B cell (primary cell): ENCODE data around the gene C5. TPM values are rescaled to one million over a fixed set of nuclear protein-coding genes. Genes with fewer than 3 reads are reported as not detected.

Source experiments
- ATAC-seq: fragments of 200-7000 bp; cut with Tn5 transposase; one replicate; pipeline ENCODE4 v1.10.0; 2021; ENCODE audit warnings: low read depth, mild to moderate bottlenecking, moderate number of reproducible peaks, moderate library complexity
- CTCF ChIA-PET: fragments of 350-600 bp; sonication (Branson Sonifier 250); formaldehyde crosslinking; loops from one replicate; lab custom pipeline; 2021; ENCODE audit warnings: antibody characterized with exemption, inconsistent platforms; lab: Charles Lee
- POLR2A ChIA-PET: fragments of 350-600 bp; sonication (Branson Sonifier 250); formaldehyde crosslinking; loops from one replicate; lab custom pipeline; 2021; ENCODE audit warnings: antibody characterized with exemption; lab: Charles Lee
- DNase-seq: peaks from one replicate; pipeline ENCODE4 v3.0.0; 2013
- H2AFZ ChIP-seq: 2 replicates; pipeline ENCODE4 v1.6.1; 2012; ENCODE audit warnings: mild to moderate bottlenecking, low read depth, low read length; ENCODE audit not compliant: insufficient read depth, poor library complexity, severe bottlenecking
- H3K27ac ChIP-seq, 2 donors: 1 replicate in 1 of 2; 2 replicates in 1 of 2; pipeline ENCODE4 v1.5.1; 2012 to 2013; ENCODE audit warnings: low read length in 2 of 2, mild to moderate bottlenecking in 2 of 2, moderate library complexity in 1 of 2
- H3K27me3 ChIP-seq, 4 experiments: fragments of 200-600 bp in 1 of 4; sonication (generic) in 1 of 4; replicated peaks in 1 of 4; 1 replicate in 2 of 4; 2 replicates in 2 of 4; pipeline versions ENCODE4 v1.6.1 to v1.7.0; 2013 to 2016; ENCODE audit warnings: low read length in 3 of 4, mild to moderate bottlenecking in 2 of 4, mixed read lengths in 1 of 4, moderate library complexity in 1 of 4; ENCODE audit not compliant: insufficient read depth in 4 of 4, control insufficient read depth in 3 of 4; ENCODE audit errors: control extremely low read depth in 1 of 4
- H3K36me3 ChIP-seq, 2 experiments: replicated peaks in 1 of 2; 1 replicate in 1 of 2; 2 replicates in 1 of 2; pipeline versions ENCODE4 v1.6.1 to v1.7.1; 2013; ENCODE audit warnings: low read length in 1 of 2; ENCODE audit not compliant: insufficient read depth in 2 of 2, control insufficient read depth in 1 of 2; ENCODE audit errors: control extremely low read depth in 1 of 2, extremely low read depth in 1 of 2
- H3K4me1 ChIP-seq, 2 donors: fragments of 200-600 bp in 1 of 2; sonication (generic) in 1 of 2; 1 replicate in 1 of 2; 2 replicates in 1 of 2; pipeline versions ENCODE4 v1.5.1 to v1.6.1; 2013 to 2017; ENCODE audit warnings: low read length in 2 of 2; ENCODE audit not compliant: control insufficient read depth in 2 of 2, insufficient read depth in 2 of 2
- H3K4me2 ChIP-seq: replicated peaks from 2 replicates; pipeline ENCODE3; 2012; ENCODE audit warnings: mild to moderate bottlenecking, low read depth, low read length; ENCODE audit not compliant: poor library complexity, severe bottlenecking
- H3K4me3 ChIP-seq, 5 experiments: fragments of 200-600 bp in 1 of 5; sonication (generic) in 1 of 5; 1 replicate in 3 of 5; 2 replicates in 2 of 5; pipeline versions ENCODE4 v1.5.1 to v1.7.0; 2011 to 2016; ENCODE audit warnings: low read length in 4 of 5, mild to moderate bottlenecking in 4 of 5, low read depth in 2 of 5, control low read depth in 1 of 5, moderate library complexity in 1 of 5; ENCODE audit not compliant: insufficient read depth in 1 of 5; ENCODE audit errors: control extremely low read depth in 1 of 5, extremely low read depth in 1 of 5
- H3K79me2 ChIP-seq: fragments of 200-600 bp; sonication (generic); one replicate; pipeline ENCODE4 v1.6.0; 2016; ENCODE audit warnings: low read length; ENCODE audit not compliant: control insufficient read depth, insufficient read depth
- H3K9ac ChIP-seq: fragments of 200-600 bp; sonication (generic); 2 replicates; pipeline ENCODE4 v1.6.1; 2017; ENCODE audit warnings: mild to moderate bottlenecking, low read length, moderate library complexity
- H3K9me3 ChIP-seq, 3 donors: one replicate each; pipeline versions ENCODE4 v1.6.1 to v1.7.1; 2013; ENCODE audit warnings: low read length in 2 of 3; ENCODE audit not compliant: control insufficient read depth in 2 of 3, insufficient read depth in 1 of 3; ENCODE audit errors: control extremely low read depth in 1 of 3
- H4K20me1 ChIP-seq: 2 replicates; pipeline ENCODE4 v1.6.0; 2012; ENCODE audit warnings: mild to moderate bottlenecking, low read length; ENCODE audit not compliant: insufficient read depth, control insufficient read depth, poor library complexity, severe bottlenecking
- H3K27ac Mint-ChIP-seq: one replicate; pipeline ENCODE4 v1.8.0; 2021; ENCODE audit warnings: mixed read lengths
- H3K27me3 Mint-ChIP-seq: one replicate; pipeline ENCODE4 v1.8.0; 2021; ENCODE audit warnings: mixed read lengths
- H3K4me1 Mint-ChIP-seq: one replicate; pipeline ENCODE4 v1.8.0; 2021; ENCODE audit warnings: mixed read lengths
- H3K4me3 Mint-ChIP-seq: one replicate; pipeline ENCODE4 v1.8.0; 2021; ENCODE audit warnings: mixed read lengths
- H3K9me3 Mint-ChIP-seq: one replicate; pipeline ENCODE4 v1.8.0; 2022; ENCODE audit warnings: mixed read lengths; ENCODE audit not compliant: insufficient read depth
- EZH2 ChIP-seq: IDR thresholded peaks from 2 replicates; pipeline ENCODE4 v1.6.1; 2012; ENCODE audit warnings: borderline replicate concordance, low read depth, mild to moderate bottlenecking, moderate library complexity, low read length; ENCODE audit not compliant: insufficient read depth, poor library complexity, severe bottlenecking
- WGBS: methylation state at CpG from one replicate; pipeline ENCODE4 v1.1.5; 2013; ENCODE audit warnings: missing lambda C conversion rate; ENCODE audit not compliant: insufficient coverage; 5-methylcytosine and 5-hydroxymethylcytosine counted together
- intact Hi-C: fragments of 100-400 bp; cut with micrococcal nuclease; formaldehyde crosslinking; loops from one replicate; pipeline ENCODE4 v1.10.0; 2022
- polyA plus RNA-seq: library from polyadenylated mRNA; depleted of rRNA; stranded (reverse); fragments of >200 nt; gene quantifications from 2 replicates; pipeline ENCODE4 v1.2.3, GENCODE V29; 2012
- total RNA-seq, 2 donors: library from RNA; stranded (reverse); fragments of 120-200 nt in 1 of 2; gene quantifications; 1 replicate in 1 of 2; 2 replicates in 1 of 2; pipeline versions ENCODE4 v1.2.3 to v1.2.4, GENCODE V29; 2013 to 2022
- TF ChIP-seq, protein P1 (sequence below): fragments of 200-600 bp; IDR thresholded peaks from one replicate; pipeline ENCODE4 v1.8.0; 2022; ENCODE audit warnings: antibody characterized with exemption, mild to moderate bottlenecking

C5 gene
- total and polyA plus RNA-seq, 2 donors (not counting 1 experiment from before 2014, with no cell fraction given), result 2.7 to 10.4 TPM

DNA sequence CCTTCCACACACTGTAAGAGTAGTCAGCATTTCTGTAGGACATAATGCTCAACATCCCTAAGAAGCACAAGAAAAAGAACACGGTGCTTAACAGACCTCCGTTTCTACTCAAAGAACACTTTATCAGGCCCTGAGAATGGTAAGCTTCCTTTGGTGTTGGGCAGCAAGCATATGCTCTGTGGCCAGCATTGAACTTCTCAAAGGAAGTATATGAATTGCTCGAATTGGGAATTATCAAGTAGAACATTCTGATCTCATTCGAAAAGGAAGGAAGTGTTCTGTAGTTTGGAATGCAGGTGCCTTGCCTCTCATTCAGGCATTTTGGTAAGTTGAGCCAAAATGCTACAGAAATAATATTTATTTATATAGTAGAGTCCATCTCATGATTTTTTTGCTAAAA is 61.0 kb downstream of the C5 start:
- H3K36me3 ChIP-seq, result no peaks in the 10 kb centered on the region
- intact Hi-C loops, result no loop called here
- Mint-ChIP-seq H3K9me3 (no peaks in the 10 kb centered on the region), H3K4me1 (no peaks in the 10 kb centered on the region), H3K27me3 (no peaks in the 10 kb centered on the region), H3K4me3 (no peak overlapping the region), H3K27ac (no peak overlapping the region)
- H3K4me2 ChIP-seq, result no peak overlapping the region
- no peak overlapping the region for H2AFZ ChIP-seq
- no peaks in the 10 kb centered on the region for H3K27me3 ChIP-seq
- POLR2A ChIA-PET, result no interaction called here
- no peaks in the 10 kb centered on the region for H3K4me1 ChIP-seq
- no peak for TF ChIP-seq EZH2
- TF ChIP-seq, protein P1, sequence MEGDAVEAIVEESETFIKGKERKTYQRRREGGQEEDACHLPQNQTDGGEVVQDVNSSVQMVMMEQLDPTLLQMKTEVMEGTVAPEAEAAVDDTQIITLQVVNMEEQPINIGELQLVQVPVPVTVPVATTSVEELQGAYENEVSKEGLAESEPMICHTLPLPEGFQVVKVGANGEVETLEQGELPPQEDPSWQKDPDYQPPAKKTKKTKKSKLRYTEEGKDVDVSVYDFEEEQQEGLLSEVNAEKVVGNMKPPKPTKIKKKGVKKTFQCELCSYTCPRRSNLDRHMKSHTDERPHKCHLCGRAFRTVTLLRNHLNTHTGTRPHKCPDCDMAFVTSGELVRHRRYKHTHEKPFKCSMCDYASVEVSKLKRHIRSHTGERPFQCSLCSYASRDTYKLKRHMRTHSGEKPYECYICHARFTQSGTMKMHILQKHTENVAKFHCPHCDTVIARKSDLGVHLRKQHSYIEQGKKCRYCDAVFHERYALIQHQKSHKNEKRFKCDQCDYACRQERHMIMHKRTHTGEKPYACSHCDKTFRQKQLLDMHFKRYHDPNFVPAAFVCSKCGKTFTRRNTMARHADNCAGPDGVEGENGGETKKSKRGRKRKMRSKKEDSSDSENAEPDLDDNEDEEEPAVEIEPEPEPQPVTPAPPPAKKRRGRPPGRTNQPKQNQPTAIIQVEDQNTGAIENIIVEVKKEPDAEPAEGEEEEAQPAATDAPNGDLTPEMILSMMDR, result no peak
- CTCF ChIA-PET, result no interaction called here
- no CpG with 5 or more reads among the region's 4 CpGs for WGBS
- no peak for DNase-seq
- H3K79me2 ChIP-seq, result no peaks in the 10 kb centered on the region
- no peaks in the 10 kb centered on the region for H4K20me1 ChIP-seq
- no peak overlapping the region for H3K4me3 ChIP-seq
- ATAC-seq, result no peak
- no peak overlapping the region for H3K9ac ChIP-seq
- no peak overlapping the region for H3K27ac ChIP-seq
- no peaks in the 10 kb centered on the region for H3K9me3 ChIP-seq

DNA sequence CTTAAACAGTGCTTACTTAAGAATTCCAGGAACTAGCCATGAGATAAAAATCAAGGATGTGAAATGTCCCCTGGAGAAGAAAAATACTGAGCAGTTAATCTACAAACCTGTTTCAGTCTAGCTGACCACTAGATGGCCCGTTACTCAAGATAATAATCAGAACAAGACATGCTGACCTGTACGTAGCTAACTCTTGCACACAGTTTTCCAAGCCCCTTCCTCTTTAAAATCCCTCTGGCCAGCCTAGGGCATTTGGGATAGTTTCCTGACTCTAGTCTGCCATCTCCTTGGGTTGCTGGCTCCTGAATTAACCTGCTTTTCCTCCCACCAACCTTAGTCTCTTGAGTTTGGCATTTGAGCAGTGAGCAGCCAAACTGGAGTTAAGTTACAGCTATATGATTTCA is 64.3 kb downstream of the C5 start:
- Histone ChIP-seq H2AFZ (no peak overlapping the region), H3K27ac (no peak overlapping the region), H3K4me2 (no peak overlapping the region), H3K27me3 (no peaks in the 10 kb centered on the region), H3K4me1 (peaks cover 0 to 3% of the 10 kb centered on the region in 2 donors), H3K36me3 (no peaks in the 10 kb centered on the region), H3K4me3 (no peak overlapping the region), H3K79me2 (no peaks in the 10 kb centered on the region), H3K9me3 (no peaks in the 10 kb centered on the region), H4K20me1 (no peaks in the 10 kb centered on the region), H3K9ac (no peak overlapping the region)
- WGBS, result 49% methylated on average over 2 of the region's 2 CpGs
- DNase-seq (peak; percentile 26), ATAC-seq (no peak)
- Mint-ChIP-seq H3K27ac (no peak overlapping the region), H3K4me1 (peaks cover 4% of the 10 kb centered on the region), H3K27me3 (no peaks in the 10 kb centered on the region), H3K4me3 (no peak overlapping the region), H3K9me3 (no peaks in the 10 kb centered on the region)
- CTCF ChIA-PET, result interaction anchor here (0.8 to 3.3 kb wide), 9 partner anchors 13 to 414 kb away, joined by 3 to 24 read pairs (median 4); no protein-coding TSS in a partner anchor
- intact Hi-C loops, result no loop called here
- TF ChIP-seq, protein P1, result no peak
- no peak for TF ChIP-seq EZH2
- POLR2A ChIA-PET, result no interaction called here
